A549 (cell line): ENCODE measurements around the gene IL6ST. TPM values are rescaled to one million over a fixed set of nuclear protein-coding genes. Genes with fewer than 3 reads are reported as not detected.

Experiments used
- ATAC-seq, 2 experiments: fragments of 200-7000 bp in 1 of 2; fragments of >200 bp in 1 of 2; cut with Nextera tagmentation in 1 of 2; cut with Tn5 transposase in 1 of 2; 3 replicates each; pipeline versions ENCODE4 v1.8.0 to v1.9.1; 2018 to 2020; ENCODE audit warnings: mild to moderate bottlenecking in 1 of 2, moderate library complexity in 1 of 2
- CTCF ChIA-PET: fragments of 300-600 bp; sonication (Branson Sonifier 250); formaldehyde crosslinking; extraction: SDS; loops from one replicate; lab custom pipeline; 2021; ENCODE audit warnings: antibody characterized with exemption, inconsistent platforms; lab: Yijun Ruan, JAX
- POLR2A ChIA-PET: fragments of 350-600 bp; formaldehyde crosslinking; extraction: SDS; loops from one replicate; lab custom pipeline; 2021; ENCODE audit warnings: antibody characterized with exemption, inconsistent platforms; lab: Yijun Ruan, JAX
- DNase-seq, 2 experiments: peaks; one replicate each; pipeline versions ENCODE4 v3.0.0 to v3.0.0-alpha.2; 2011 to 2016; ENCODE audit warnings: low read depth in 1 of 2, low spot score in 1 of 2
- FAIRE-seq: peaks from 2 replicates; lab custom pipeline; 2011; peaks lifted over from hg19 to GRCh38; lab: Jason Lieb, UNC
- H3K27ac ChIP-seq, 2 experiments: fragments of >200 bp; sonication (Bioruptor Twin); formaldehyde crosslinking; 3 replicates each; pipeline ENCODE4 v1.5.1; 2016 to 2017
- H3K4me1 ChIP-seq: fragments of >200 bp; sonication (Bioruptor Twin); formaldehyde crosslinking; 3 replicates; pipeline ENCODE4 v1.6.1; 2016
- H3K4me2 ChIP-seq: fragments of >200 bp; sonication (Bioruptor Twin); formaldehyde crosslinking; 3 replicates; pipeline ENCODE4 v1.6.1; 2016
- H3K4me3 ChIP-seq: fragments of >200 bp; sonication (Bioruptor Twin); formaldehyde crosslinking; 3 replicates; pipeline ENCODE4 v1.5.1; 2016
- H3K9me3 ChIP-seq: fragments of >200 bp; sonication (Bioruptor Twin); formaldehyde crosslinking; 3 replicates; pipeline ENCODE4 v1.6.1; 2016
- BCL3 ChIP-seq: fragments of >200 bp; sonication (Bioruptor Twin); formaldehyde crosslinking; IDR thresholded peaks from 3 replicates; pipeline ENCODE4 v1.6.1; 2016
- CEBPB ChIP-seq, 2 experiments: fragments of >200 bp in 1 of 2; sonication (Bioruptor Twin) in 1 of 2; formaldehyde crosslinking in 1 of 2; IDR thresholded peaks; 2 replicates each; pipeline ENCODE4 v1.6.1; 2012 to 2016
- ELK1 ChIP-seq: fragments of 150-350 bp; IDR thresholded peaks from 2 replicates; pipeline ENCODE4 v1.6.1; 2014; ENCODE audit warnings: low read depth, mild to moderate bottlenecking, low read length
- HDAC2 ChIP-seq: fragments of 200-600 bp; sonication (generic); IDR thresholded peaks from 2 replicates; pipeline ENCODE4 v1.6.1; 2016
- HMGXB4 ChIP-seq: fragments of 250-450 bp; sonication (Bioruptor Pico); IDR thresholded peaks from 2 replicates; pipeline ENCODE4 v1.5.0; 2021; ENCODE audit warnings: mild to moderate bottlenecking, moderate library complexity, borderline replicate concordance
- HOXA7 ChIP-seq: fragments of 250-450 bp; sonication (Bioruptor Pico); IDR thresholded peaks from 2 replicates; pipeline ENCODE4 v1.5.0; 2020; ENCODE audit warnings: mild to moderate bottlenecking, moderate library complexity
- HOXB5 ChIP-seq: fragments of 250-450 bp; sonication (Bioruptor Pico); IDR thresholded peaks from 2 replicates; pipeline ENCODE4 v1.5.0; 2020; ENCODE audit warnings: mild to moderate bottlenecking, moderate library complexity
- JUNB ChIP-seq: fragments of >200 bp; sonication (Bioruptor Twin); formaldehyde crosslinking; IDR thresholded peaks from 2 replicates; pipeline ENCODE4 v1.6.1; 2016
- KDM1A ChIP-seq: fragments of 200-600 bp; sonication (generic); IDR thresholded peaks from 2 replicates; pipeline ENCODE4 v1.6.1; 2016; ENCODE audit warnings: low read depth, mild to moderate bottlenecking
- MAFK ChIP-seq: fragments of 450-650 bp; IDR thresholded peaks from 2 replicates; pipeline ENCODE4 v1.6.1; 2014; ENCODE audit not compliant: partially characterized antibody
- MYC ChIP-seq: IDR thresholded peaks from 2 replicates; pipeline ENCODE4 v1.6.1; 2012; ENCODE audit warnings: mild to moderate bottlenecking, inconsistent platforms, low read length, improper control_type of control experiment, borderline replicate concordance
- NR3C1 ChIP-seq: fragments of >200 bp; sonication (Bioruptor Twin); formaldehyde crosslinking; IDR thresholded peaks from 3 replicates; pipeline ENCODE4 v1.6.1; 2017
- PBX3 ChIP-seq: IDR thresholded peaks from 2 replicates; pipeline ENCODE4 v1.6.1; 2012
- POLR2A ChIP-seq: IDR thresholded peaks from 2 replicates; pipeline ENCODE4 v1.6.1; 2012; ENCODE audit warnings: mild to moderate bottlenecking, low read length
- RARB ChIP-seq: fragments of 250-450 bp; sonication (Bioruptor Pico); IDR thresholded peaks from 2 replicates; pipeline ENCODE4 v1.8.0; 2021; ENCODE audit warnings: mild to moderate bottlenecking, moderate library complexity
- SREBF2 ChIP-seq: fragments of 450-650 bp; IDR thresholded peaks from 2 replicates; pipeline ENCODE4 v1.6.1; 2014; ENCODE audit warnings: mild to moderate bottlenecking, moderate library complexity
- TFCP2L1 ChIP-seq: fragments of 250-450 bp; sonication (Bioruptor Pico); IDR thresholded peaks from 2 replicates; pipeline ENCODE4 v1.5.0; 2021; ENCODE audit warnings: mild to moderate bottlenecking
- TP53 ChIP-seq: fragments of 250-450 bp; sonication (Bioruptor Pico); IDR thresholded peaks from 2 replicates; pipeline ENCODE4 v1.5.0; 2021; ENCODE audit warnings: mild to moderate bottlenecking, moderate library complexity
- ZC3H11A ChIP-seq: fragments of 450-650 bp; IDR thresholded peaks from 2 replicates; pipeline ENCODE4 v1.6.1; 2014; ENCODE audit warnings: antibody characterized with exemption, mild to moderate bottlenecking
- ZFP36 ChIP-seq: fragments of 450-650 bp; IDR thresholded peaks from 2 replicates; pipeline ENCODE4 v1.6.1; 2014; ENCODE audit warnings: borderline replicate concordance; ENCODE audit not compliant: partially characterized antibody
- ZNF302 ChIP-seq: fragments of 250-450 bp; sonication (Bioruptor Pico); IDR thresholded peaks from 2 replicates; pipeline ENCODE4 v1.9.0; 2021; ENCODE audit warnings: inconsistent platforms, mild to moderate bottlenecking, moderate library complexity
- ZSCAN20 ChIP-seq: fragments of 250-450 bp; sonication (Bioruptor Pico); IDR thresholded peaks from 2 replicates; pipeline ENCODE4 v1.8.0; 2022; ENCODE audit warnings: mild to moderate bottlenecking, moderate library complexity
- WGBS: methylation state at CpG from one replicate; pipeline ENCODE4 v1.1.6; 2017; ENCODE audit errors: missing lambda C conversion rate; 5-methylcytosine and 5-hydroxymethylcytosine counted together
- polyA plus RNA-seq, 4 experiments: library from polyadenylated mRNA; depleted of rRNA in 3 of 4; stranded (reverse); fragments of >200 nt; fragmentation: RNase III in 1 of 4; extraction: RNeasy Plus Mini Kit Qiagen cat#74134 plus additional on column Dnase treatment in 1 of 4; gene quantifications; 2 replicates in 3 of 4; 3 replicates in 1 of 4; pipeline ENCODE4 v1.2.3, GENCODE V29; 2011 to 2017
- TF ChIP-seq, protein P1 (sequence below): fragments of 250-450 bp; sonication (Bioruptor Pico); IDR thresholded peaks from 2 replicates; pipeline ENCODE4 v1.5.0; 2020; ENCODE audit warnings: low read depth, mild to moderate bottlenecking, moderate library complexity
- TF ChIP-seq, protein P2 (sequence below): IDR thresholded peaks from 2 replicates; pipeline ENCODE4 v1.6.1; 2012

Gene IL6ST
- polyA plus RNA-seq, 2 of the 4 experiments (the other 2 are of a cell fraction): 46.2 to 183 TPM

- DNase-seq (no peak), FAIRE-seq (no peak), ATAC-seq (no peak)
- H3K27ac ChIP-seq: peak overlapping the region; percentile 61 to 82
- H3K9me3 ChIP-seq: no peaks in the 10 kb centered on the region
- POLR2A ChIA-PET: no interaction called here
- H3K4me2 ChIP-seq: peak overlapping the region; percentile 23; the same call in 1 of the 3 replicates
- no peak for TF ChIP-seq HOXB5
- TF ChIP-seq HDAC2: no peak
- TF ChIP-seq, protein P1, sequence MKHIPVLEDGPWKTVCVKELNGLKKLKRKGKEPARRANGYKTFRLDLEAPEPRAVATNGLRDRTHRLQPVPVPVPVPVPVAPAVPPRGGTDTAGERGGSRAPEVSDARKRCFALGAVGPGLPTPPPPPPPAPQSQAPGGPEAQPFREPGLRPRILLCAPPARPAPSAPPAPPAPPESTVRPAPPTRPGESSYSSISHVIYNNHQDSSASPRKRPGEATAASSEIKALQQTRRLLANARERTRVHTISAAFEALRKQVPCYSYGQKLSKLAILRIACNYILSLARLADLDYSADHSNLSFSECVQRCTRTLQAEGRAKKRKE (CRISPR knock-in tag): no peak
- TF ChIP-seq, protein P2, sequence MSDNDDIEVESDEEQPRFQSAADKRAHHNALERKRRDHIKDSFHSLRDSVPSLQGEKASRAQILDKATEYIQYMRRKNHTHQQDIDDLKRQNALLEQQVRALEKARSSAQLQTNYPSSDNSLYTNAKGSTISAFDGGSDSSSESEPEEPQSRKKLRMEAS: no peak
- TF ChIP-seq MYC: no peak
- TF ChIP-seq ZFP36: no peak
- no peak for TF ChIP-seq ZSCAN20
- no peak for TF ChIP-seq ZC3H11A
- TF ChIP-seq MAFK: no peak
- no peak for TF ChIP-seq ELK1
- TF ChIP-seq HMGXB4 (CRISPR knock-in tag): no peak
- no peak for TF ChIP-seq CEBPB (IDR thresholded peaks at IDR 0.05)
- no peak for TF ChIP-seq TFCP2L1 (CRISPR knock-in tag)
- TF ChIP-seq TP53: no peak
- no peak for TF ChIP-seq HOXA7 (CRISPR knock-in tag)
- CTCF ChIA-PET: interaction anchor here (0.6 to 1.9 kb wide), 3 partner anchors 11 to 280 kb away, joined by 3 to 6 read pairs (median 3); no protein-coding TSS in a partner anchor
- peaks cover 26% of the 10 kb centered on the region for H3K4me1 ChIP-seq
- 93% methylated on average over 3 of the region's 3 CpGs for WGBS
- no peak overlapping the region for H3K4me3 ChIP-seq
These were observed 69.6 kb downstream of the IL6ST start for GRCh38 chr5:55925181-55925580.

DNA sequence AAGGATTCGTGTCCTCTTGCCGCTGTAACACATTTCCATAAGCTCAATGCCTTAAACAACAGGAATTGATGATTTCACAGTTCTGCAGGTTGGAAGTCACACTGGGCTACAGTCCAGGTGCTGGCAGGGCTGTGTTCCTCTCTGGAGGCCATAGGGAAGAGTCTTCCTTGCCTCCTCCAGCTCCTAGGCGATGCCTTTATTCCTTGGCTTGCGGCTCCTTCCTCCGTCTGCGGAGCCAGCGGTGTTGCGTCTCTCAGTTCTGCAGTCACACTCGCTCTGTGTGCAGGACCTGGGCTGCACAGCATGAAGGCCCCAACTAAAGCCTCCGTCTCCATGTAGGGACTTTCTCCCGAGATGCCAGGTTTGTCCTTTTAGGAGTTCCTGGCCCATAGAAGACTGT is 70.0 kb downstream of the IL6ST start:
- DNase-seq (no peak), FAIRE-seq (no peak), ATAC-seq (no peak)
- WGBS: 81% methylated on average over 11 of the region's 11 CpGs
- Histone ChIP-seq H3K4me2 (no peak overlapping the region), H3K27ac (peak overlapping the region; percentile 61 to 82), H3K4me1 (peaks cover 26% of the 10 kb centered on the region), H3K4me3 (no peak overlapping the region), H3K9me3 (no peaks in the 10 kb centered on the region)
- POLR2A ChIA-PET: no interaction called here
- CTCF ChIA-PET: interaction anchor here (0.6 to 2.3 kb wide), 4 partner anchors 12 to 389 kb away, joined by 3 to 6 read pairs (median 4); no protein-coding TSS in a partner anchor
- TF ChIP-seq SREBF2 (no peak), NR3C1 (no peak), BCL3 (no peak), POLR2A (no peak)

DNA sequence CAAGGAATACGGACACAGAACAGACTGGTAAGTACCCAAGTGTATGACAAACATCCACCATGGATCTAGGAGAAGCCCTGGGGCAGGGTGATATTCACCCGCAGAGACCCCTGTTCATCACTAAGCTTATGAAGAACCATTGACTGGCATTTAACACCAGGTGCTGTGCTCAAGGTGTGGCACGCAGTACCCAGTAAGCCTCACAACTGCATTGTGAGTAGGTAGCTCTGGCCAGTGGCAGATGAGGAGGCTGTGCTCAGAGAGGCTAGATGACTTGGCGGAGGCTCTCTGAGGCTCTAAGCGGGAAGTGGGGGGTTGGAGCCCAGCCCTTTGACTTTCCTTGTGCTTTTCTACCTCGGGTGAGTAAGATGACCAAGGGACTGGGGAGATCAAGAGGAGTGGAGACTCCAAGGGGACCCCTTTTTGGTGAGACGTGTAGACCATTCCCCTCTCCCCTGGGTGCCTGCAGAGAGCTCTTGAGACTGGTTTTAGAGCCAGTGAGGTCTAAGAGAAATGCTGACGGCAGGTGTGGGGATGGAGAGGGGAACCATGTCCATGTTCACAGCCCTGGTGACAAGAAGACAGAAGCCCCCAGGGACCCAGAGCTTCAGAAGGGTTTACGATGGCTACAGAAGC is 70.8 kb downstream of the IL6ST start:
- Histone ChIP-seq H3K4me3 (no peak overlapping the region), H3K27ac (peak overlapping the region; percentile 61 to 82), H3K9me3 (no peaks in the 10 kb centered on the region), H3K4me1 (peaks cover 26% of the 10 kb centered on the region), H3K4me2 (no peak overlapping the region)
- TF ChIP-seq JUNB (no peak), PBX3 (no peak), NR3C1 (no peak), HMGXB4 (CRISPR knock-in tag) (no peak), KDM1A (no peak), ZNF302 (CRISPR knock-in tag) (no peak), RARB (CRISPR knock-in tag) (no peak)
- POLR2A ChIA-PET: no interaction called here
- CTCF ChIA-PET: interaction anchor here (0.9 to 2.3 kb wide), 7 partner anchors 11 to 390 kb away, joined by 3 to 14 read pairs (median 4); partner anchors contain the start of gene SLC38A9
- DNase-seq (no peak), ATAC-seq (no peak), FAIRE-seq (no peak)
- WGBS: 80% methylated on average over 9 of the region's 9 CpGs
